Amygdala (tissue), 56 donors: ENCODE results near the gene GNE.
"Not testable (repeated sequence)": the region's sequence is repeated elsewhere in the genome, so short reads cannot be mapped to it uniquely, and the experiment has no call there.

Experiments
- DNase-seq, 56 donors: peaks; one replicate each; lab custom pipeline; 2025; lab: John Stamatoyannopoulos, UW

GNE gene

DNA sequence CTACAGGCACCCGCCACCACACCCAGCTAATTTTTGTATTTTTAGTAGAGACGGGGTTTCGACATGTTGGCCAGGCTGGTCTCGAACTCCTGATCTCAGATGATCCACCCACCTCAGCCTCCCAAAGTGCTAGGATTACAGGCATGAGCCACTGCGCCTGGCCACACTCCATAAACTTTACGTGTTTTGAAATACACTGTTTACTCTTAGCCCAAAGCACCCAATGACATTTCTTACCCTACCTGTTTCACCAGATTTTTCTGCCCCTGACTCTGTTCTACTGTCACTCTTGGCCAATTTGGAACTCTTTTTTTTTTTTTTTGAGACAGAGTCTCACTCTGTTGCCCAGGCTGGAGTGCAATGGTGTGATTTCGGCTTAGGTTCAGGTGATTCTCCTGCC is 15.1 kb upstream of the GNE start:
- DNase-seq: not testable (repeated sequence)

DNA sequence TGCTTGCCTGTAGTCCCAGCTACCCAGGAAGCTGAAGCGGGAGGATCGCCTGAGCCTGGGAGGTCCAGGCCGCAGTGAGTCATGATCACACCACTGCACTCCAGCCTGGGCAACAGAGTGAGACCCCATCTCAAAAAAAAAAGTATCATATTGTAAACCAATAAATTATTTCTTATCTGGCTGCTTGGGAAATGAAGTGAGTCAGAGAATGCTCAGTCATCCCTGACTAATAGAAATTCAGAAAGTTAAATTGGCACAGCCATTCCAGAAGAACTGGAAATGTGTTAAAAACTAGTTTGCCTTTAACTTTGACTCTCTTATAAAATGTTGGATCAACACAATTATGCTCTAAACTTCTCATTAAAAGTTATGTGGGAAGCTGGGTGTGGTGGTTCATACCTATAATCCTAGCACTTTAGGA is 9.8 kb upstream of the GNE start:
- no peak for DNase-seq

DNA sequence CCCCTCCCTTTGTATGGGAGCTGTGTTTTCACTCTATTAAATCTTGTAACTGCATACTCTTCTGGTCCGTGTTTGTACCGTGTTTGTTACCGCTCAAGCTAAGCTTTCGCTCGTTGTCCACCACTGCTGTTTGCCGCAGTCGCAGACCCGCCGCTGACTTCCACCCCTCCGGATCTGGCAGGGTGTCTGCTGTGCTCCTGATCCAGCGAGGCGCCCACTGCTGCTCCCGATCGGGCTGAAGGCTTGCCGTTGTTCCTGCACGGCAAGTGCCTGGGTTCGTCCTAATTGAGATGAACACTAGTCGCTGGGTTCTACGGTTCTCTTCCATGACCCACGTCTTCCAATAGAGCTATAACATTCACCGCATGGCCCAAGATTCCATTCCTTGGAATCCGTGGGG is 6.6 kb upstream of the GNE start:
- no peak for DNase-seq

DNA sequence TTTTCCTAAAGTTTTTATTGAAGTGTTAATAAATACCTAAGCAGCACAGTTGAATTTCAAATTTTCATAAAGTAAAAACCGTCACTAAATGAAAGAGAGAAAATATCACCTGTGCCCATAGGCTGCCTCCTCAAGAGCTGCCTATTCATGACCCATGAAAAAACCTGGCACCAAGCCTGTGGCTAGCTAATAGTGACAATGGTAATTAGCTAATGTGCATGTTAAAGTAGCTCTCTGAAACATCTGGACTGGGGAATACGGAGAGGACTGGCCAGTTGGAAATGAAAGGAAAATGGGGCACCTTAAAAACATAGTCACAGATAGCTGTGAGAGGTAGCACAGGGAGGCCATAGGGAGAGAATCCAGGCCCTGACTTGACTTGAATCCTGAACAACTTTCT is 5.4 kb upstream of the GNE start:
- peak in 3 of 56 donors; percentile 4 to 35 (median 26) for DNase-seq

DNA sequence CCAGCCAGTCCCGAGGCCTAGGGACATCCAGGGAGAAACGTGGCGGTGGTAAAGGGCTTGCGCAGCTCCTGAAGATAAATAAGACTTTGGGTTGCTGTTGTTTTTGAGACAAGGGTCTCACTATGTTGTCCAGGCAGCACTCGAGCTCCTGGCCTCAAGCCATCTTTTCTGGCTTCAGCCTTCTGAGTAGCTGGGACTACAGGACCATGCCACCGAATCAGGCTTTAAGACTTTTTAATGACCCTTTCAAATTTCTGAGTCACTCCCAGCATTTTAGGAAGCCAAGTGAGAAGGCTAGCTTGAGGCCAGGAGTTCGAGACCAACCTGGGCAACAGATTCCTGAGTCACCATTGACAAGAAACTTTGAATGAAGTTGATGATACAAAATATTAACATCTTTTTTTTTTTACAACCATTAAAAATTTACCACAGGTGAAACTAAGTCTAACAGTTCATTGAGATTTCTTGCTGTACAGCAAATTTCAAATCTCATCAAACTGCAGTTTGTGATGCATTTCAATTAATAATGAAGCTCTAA is 817 bp upstream of the GNE start:
- DNase-seq: peak in 3 of 56 donors; percentile 36 to 48 (median 39)

DNA sequence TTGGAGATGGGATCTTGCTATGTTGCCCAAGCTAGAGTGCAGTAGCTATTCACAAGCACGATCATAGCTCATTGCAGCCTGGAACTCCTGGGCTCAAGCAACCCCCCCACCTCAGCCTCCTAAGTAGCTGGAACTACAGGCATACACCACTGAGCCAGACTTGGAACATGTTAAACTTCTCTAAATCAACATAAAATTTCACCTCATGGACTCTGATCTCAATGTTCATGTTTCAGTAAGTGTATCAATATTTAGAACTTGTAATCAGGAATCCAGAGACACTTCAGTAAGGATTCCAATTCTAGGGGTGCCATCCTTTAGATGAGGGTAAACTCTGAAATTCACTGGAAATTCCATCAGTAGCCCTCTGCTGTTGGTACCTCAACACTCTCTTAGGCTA is 6.8 kb downstream of the GNE start:
- no peak for DNase-seq

DNA sequence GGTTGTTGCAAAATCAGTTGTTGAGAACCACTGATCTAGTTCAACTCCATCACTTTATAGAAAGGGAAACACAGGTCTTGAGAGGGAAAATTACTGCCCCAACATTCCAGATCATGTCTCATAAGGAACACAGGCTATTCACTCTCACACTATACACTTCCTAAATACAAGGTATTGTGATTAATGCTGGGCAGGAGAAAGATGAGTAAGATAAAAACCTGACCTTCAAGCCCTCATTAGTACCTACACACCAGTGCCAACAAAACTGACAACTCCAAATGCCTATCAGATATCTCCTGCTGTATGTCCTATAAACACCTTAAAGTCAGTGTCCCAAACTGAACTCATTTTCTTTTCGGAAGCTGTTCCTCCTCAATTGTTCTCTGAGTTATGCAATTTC is 8.2 kb downstream of the GNE start:
- DNase-seq: no peak

DNA sequence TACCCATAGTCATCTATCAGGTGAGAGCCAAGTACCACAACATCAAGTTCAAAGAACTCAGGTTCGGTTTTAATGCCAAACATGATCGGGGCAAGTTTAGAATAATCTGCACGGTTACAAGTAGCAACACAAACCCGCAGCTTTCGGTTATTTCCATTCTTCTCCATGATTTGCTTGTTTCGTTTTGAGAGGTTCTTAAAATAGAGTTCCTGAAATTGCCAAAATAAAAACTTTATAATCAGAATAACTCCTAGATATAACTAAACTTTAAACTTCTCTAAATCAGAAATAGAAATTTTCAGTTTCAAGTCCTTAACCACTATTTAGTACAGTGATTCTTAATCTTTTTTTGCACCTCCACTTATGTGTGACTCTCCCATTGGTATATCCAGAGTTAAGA is 9.1 kb downstream of the GNE start:
- no peak for DNase-seq

DNA sequence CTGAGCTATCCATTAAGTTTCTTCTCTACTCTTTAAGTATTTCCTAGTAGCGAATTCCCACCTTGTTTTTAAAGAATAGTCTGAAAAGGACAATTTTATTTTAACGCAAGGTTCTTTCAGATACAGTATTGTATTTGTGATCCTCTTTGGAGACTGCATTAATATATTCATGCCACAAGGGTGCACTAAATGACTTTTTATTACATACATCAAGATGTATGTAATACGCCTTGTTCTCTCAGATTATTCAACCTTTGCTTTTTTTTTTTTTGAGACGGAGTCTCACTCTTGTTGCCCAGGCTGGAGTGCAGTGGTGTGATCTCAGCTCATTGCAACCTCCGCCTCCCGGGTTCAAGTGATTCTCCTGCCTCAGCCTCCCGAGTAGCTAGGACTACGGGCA is 10.2 kb downstream of the GNE start:
- not testable (repeated sequence) for DNase-seq

DNA sequence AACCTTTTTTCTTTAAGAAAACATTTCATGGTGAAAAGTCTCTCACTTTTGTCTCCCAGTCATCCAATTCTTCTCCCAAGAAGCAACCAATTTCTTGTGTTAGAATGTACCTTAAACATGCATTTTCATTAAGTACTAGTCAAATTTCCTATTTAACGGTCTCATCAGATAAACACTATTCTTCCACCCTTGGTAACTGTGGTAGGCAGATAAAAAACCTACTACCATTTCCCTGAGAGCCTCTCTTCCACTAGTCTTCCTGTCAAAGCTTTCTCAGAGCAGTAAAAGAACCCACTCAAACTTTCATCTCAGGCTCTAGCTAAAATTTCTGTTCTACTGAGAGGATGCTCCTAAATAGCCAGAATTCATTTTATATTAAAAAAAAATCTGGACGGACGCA is 10.9 kb downstream of the GNE start:
- DNase-seq: no peak

DNA sequence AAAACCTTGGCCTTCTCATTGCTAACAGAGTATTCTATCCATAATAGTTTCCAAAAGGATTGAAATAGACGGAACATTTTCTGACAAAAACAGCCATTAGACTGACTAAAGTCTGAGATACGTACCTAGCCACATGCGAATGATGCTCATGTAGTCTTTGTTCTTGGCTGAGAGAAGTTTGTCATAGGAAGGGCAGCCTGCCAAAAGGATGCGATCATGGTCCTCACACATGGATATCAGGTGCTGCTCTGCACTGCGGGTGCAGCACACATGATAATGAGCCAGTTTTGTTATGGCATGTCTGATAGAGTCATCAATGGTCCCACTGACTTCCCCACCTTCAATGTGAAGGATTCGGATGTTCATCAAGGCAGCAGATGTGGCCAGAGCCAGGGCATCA is 12.3 kb downstream of the GNE start:
- peak in 1 of 56 donors; percentile 23 for DNase-seq

DNA sequence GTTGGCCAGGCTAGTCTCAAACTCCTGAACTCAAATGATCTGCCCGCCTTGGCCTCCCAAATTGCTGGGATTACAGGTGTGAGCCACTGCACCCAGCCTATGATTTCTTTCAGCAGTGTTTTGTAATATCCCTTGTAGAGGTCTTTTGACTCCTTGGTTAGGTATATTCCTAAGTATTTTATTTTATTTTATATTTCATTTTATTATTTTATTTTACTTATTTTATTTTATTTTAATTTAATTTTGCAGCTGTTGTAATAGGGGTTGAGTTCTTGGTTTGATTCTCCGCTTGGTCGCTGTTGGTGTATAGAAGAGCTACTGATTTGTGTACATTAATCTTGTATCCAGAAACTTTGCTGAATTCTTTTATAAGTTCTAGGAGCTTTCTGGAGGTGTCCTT is 18.6 kb downstream of the GNE start:
- DNase-seq: not testable (repeated sequence)

DNA sequence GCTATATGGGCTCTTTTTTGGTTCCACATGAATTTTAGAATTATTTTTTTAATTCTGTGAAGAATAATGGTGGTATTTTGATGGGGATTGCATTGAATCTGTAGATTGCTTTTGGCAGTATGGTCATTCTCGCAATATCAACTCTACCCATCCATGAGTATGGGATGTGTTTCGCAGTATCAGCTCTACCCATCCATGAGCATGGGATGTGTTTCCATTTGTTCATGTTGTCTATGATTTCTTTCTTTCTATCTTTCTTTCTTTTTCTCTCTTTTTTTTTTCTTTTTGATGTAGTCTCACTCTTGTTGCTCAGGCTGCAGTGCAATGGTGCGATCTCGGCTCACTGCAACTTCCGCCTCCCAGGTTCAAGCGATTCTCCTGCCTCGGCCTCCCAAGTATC is 19.0 kb downstream of the GNE start:
- not testable (repeated sequence) for DNase-seq

DNA sequence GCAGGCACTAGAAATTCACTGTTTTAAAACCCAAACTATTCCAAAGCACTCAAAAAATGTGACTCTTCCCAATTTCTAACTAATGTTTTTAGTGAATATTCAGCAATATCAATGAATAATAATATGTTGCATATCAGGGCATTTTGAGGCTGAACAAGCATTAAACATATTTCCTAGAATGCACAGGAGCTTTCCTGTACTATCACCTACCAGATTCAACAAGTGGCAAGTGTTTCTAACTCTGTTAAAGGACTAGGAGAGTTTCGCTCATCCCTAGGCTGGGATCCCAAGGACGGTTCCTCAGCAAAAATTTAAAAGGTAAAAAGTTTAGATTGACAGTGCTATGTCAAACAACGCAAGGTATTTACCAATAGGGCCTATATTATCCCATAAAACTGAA is 21.0 kb downstream of the GNE start:
- DNase-seq: no peak

DNA sequence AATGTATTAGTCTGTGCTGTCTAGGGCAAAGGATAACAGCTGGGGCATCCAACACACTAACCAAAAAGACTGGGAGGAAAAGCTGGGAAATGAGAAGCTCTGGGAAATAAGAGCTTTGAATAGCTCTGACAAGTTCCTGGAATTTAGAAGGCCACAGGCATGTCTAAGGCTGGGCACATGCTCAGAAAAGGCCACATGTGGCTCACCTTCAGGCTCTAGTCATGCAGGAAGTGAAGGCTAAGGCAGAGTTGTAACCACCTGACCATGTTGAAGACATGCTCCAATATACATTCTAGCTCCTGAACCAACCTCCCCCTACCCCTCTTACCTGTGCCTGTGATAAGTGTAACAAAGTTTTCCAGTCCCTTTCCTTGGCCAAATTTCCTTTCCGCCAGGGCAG is 35.8 kb downstream of the GNE start:
- no peak for DNase-seq

DNA sequence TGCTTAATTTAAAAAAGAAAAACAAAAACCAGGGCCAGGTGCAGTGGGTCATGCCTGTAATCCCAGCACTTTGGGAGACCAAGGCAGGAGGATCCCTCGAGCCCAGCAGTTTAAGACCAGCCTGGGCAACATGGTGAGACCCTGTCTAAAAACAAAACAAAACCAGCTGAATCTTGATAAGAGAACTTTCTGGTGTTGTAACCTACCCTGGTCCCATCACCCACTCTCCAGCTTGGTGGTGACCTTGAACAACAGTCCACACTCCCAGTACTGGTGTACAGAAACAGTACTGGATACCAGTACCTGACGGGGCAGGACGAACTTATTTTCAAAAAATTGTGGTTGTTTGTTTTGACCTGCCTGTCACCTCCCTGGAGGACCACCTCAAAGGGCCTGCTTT is 36.6 kb downstream of the GNE start:
- no peak for DNase-seq

DNA sequence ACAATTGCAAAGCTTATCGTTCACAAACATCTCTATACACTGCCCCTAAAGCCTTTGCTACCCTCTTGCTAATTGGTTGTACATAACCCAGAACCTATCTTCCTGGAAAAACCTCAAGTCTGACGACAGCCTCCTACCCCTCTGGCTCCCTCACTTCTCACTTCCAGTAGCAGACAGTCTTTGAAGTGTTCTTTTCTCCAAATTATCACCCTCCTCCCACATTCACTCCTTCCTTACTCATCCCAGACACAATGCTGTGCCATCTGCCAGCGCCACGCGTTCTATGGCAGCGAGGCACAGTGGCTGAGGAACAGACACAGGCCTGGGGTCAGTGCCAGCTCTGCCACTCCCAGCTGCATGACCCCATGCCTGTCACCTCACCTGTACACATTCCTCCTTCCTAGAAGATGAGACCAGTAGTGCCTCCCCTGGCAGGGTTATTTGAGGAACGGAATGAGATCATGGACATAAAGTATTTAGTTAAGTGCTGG is 39.8 kb downstream of the GNE start:
- DNase-seq: peak in 20 of 56 donors; percentile 17 to 74 (median 34)

DNA sequence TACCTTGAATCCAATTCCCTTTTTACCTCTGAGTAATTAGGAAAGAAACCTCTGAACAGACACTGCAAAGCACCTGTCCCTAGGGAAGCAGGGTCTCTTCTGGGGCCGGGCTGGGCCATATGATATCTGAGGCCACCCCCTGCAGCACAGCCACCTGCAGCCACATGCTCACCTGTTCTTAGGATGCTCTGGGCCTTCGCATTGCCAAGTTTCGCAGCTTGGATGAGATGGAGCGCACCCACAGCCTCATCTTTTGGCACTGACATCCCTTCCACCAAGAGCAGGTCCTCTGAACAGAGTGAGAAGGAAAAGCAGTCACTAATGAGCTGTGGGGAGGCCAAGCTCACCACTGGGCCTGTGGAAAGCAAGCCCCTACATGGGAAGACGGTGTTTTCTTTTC is 40.2 kb downstream of the GNE start:
- DNase-seq: no peak

DNA sequence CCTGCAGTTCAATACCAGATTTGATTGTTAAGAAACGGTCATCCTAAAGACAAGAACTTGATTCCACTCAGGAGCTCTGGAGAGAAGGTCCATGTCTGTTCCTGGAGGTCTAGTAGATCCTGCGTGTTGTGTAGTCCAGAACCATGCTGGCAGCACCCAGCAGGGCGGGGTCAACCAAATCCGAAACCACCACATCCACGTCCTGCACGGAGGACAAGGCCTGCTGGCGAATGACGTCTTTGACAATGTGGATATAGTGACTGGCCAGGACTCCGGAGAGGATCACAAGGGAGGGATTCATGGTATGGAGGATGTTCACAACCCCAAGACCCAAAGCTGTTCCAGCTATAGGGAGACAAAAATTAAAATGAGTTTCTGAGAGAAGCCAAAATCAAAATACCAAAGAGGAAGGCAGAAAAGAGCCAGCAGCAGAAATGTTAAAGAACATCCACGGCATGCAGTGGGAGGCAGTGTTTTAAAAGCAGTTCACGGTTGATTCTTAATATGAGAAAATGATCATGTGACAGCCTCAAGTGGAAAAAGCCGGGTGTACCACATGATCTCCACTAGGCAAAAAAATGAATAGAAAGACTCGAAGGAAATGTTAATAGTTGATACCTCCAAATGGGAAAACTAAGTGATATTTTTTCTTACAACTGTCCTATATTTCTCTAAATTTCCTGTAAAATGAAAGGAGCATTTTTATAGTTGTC is 40.8 kb downstream of the GNE start:
- peak in 1 of 56 donors; percentile 20 for DNase-seq

DNA sequence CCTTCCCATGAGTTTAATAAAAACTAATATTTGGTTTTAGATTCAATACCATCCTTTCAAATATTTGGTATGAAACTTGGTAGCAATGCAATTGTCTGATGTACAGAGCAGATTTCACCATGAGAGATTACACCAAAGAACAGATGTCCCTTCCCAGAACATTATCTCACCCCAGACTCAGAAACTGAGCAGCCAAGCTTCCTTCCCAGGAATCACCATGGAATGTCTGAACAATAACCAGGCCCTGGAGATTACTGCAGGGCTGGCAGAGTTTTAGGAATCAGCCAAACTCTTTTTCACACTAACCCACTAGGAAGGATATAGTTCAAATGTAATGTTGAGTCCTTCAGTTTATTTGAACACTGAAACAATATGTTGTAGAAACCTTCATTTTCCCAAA is 43.7 kb downstream of the GNE start:
- no peak for DNase-seq

DNA sequence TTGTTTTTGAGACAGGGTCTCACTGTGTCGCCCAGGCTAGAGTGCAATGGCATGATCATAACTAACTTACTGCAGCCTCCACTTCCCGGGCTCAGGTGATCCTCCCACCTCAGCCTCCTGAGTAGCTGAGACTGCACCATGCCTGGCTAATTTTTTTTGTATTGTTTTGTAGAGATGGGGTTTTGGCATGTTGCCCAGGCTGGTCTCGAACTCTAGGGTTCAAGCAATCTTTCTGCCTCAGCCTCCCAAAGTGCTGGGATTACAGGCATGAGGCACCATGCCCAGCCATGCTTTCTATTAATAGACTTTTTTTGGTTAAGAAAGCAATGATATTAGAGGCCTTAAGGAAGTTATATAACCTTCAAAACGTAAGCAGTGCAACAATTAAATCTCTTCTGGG is 44.3 kb downstream of the GNE start:
- DNase-seq: peak in 1 of 56 donors; percentile 29

DNA sequence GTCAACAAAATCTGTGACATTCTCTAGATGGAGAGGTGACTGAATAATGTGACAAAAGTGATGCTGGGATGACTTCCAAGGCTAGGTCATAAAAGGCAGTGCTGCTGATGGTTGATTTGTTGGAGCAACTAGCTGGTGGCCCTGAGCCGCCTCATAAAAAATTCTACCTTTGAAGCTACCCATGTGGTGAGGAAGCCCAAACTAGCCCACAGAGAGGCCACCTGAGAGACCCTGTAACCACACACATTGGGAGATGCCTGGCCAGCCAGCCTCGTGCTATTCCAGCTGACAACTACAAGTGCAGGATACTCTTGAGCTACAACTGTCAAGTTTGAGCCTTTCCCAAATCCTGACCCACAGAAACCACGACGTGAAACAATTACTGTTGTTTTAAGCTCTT is 44.9 kb downstream of the GNE start:
- no peak for DNase-seq

DNA sequence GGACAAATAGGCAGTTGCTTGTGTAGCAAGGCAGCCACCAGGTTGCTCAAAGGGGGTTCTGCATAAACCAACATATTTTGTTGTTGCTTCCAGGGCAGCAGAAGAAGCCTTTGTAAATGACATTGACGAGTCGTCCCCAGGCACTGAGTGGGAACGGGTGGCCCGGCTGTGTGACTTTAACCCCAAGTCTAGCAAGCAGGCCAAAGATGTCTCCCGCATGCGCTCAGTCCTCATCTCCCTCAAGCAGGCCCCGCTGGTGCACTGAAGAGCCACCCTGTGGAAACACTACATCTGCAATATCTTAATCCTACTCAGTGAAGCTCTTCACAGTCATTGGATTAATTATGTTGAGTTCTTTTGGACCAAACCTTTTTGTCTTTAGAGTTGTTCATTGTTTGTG is 46.7 kb downstream of the GNE start:
- no peak for DNase-seq
